ENCODE results near the gene DMRT1. TPM values are rescaled to one million over a fixed set of nuclear protein-coding genes. Genes with fewer than 3 reads are reported as not detected.

Gene DMRT1
- total RNA-seq, 6 experiments from 2014 or later: not detected

DNA sequence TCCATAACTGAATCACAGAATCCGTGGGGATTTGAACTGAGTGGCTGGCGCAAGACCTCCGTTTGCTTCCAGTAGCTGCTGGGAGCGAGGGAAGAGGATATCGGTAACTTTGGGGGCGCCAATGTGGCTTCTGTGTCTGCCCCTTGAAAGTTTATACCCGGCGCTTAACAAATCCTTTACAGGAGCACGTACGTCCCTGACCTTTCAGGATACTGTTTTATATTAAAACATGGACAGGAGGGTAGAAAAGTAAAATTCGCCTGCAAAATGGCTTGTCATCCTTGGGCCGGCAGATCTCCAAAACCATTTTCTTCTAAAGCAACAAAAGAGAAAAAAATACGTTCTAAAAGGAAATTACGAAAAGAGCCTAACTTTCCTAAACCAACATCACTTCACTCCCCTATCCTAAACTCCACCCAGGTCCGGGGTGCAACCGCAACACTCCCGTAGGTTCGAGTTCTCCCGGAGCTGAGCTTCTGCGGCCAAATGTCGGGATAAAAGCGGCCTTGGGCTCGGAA is 134.3 kb downstream of the DMRT1 start:
- peaks cover 4% of the 10 kb centered on the region; the same call in 1 of the 2 replicates for H3K9me3 Mint-ChIP-seq
- no peak overlapping the region for H3K27ac Mint-ChIP-seq
- no peak overlapping the region for H3K4me3 Mint-ChIP-seq
- 0 out of 2 replicates have a peak, but pooled peaks cover 5% of the 10 kb centered on the region for H3K36me3 Mint-ChIP-seq (ENCODE audit: low read depth)
- DNase-seq: no peak
- TF ChIP-seq, protein P1, sequence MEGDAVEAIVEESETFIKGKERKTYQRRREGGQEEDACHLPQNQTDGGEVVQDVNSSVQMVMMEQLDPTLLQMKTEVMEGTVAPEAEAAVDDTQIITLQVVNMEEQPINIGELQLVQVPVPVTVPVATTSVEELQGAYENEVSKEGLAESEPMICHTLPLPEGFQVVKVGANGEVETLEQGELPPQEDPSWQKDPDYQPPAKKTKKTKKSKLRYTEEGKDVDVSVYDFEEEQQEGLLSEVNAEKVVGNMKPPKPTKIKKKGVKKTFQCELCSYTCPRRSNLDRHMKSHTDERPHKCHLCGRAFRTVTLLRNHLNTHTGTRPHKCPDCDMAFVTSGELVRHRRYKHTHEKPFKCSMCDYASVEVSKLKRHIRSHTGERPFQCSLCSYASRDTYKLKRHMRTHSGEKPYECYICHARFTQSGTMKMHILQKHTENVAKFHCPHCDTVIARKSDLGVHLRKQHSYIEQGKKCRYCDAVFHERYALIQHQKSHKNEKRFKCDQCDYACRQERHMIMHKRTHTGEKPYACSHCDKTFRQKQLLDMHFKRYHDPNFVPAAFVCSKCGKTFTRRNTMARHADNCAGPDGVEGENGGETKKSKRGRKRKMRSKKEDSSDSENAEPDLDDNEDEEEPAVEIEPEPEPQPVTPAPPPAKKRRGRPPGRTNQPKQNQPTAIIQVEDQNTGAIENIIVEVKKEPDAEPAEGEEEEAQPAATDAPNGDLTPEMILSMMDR (IDR thresholded peaks at IDR 0.05): no peak
- H3K27me3 Mint-ChIP-seq (ENCODE audit: insufficient read depth): peaks cover 67% of the 10 kb centered on the region
- no peaks in the 10 kb centered on the region for H3K4me1 Mint-ChIP-seq (ENCODE audit: low read depth)

GRCh38 chr9:976258-976942 is 134.9 kb downstream of the DMRT1 start, which contains the start of gene DMRT3:
Gene DMRT3, plus strand, starts transcription at chr9:976655. Its CDS starts 347 bp downstream, at chr9:977002.
- DNase-seq: no peak
- no peaks in the 10 kb centered on the region for H3K4me1 Mint-ChIP-seq (ENCODE audit: low read depth)
- TF ChIP-seq, protein P1 (IDR thresholded peaks at IDR 0.05): no peak
- peaks cover 4% of the 10 kb centered on the region; the same call in 1 of the 2 replicates for H3K9me3 Mint-ChIP-seq
- peaks cover 67% of the 10 kb centered on the region for H3K27me3 Mint-ChIP-seq (ENCODE audit: insufficient read depth)
- no peak within 1 kb of the TSS for H3K27ac Mint-ChIP-seq
- 0 out of 2 replicates have a peak, but pooled peaks cover 5% of the 10 kb centered on the region for H3K36me3 Mint-ChIP-seq (ENCODE audit: low read depth)
- no peak within 1 kb of the TSS for H3K4me3 Mint-ChIP-seq

DNA sequence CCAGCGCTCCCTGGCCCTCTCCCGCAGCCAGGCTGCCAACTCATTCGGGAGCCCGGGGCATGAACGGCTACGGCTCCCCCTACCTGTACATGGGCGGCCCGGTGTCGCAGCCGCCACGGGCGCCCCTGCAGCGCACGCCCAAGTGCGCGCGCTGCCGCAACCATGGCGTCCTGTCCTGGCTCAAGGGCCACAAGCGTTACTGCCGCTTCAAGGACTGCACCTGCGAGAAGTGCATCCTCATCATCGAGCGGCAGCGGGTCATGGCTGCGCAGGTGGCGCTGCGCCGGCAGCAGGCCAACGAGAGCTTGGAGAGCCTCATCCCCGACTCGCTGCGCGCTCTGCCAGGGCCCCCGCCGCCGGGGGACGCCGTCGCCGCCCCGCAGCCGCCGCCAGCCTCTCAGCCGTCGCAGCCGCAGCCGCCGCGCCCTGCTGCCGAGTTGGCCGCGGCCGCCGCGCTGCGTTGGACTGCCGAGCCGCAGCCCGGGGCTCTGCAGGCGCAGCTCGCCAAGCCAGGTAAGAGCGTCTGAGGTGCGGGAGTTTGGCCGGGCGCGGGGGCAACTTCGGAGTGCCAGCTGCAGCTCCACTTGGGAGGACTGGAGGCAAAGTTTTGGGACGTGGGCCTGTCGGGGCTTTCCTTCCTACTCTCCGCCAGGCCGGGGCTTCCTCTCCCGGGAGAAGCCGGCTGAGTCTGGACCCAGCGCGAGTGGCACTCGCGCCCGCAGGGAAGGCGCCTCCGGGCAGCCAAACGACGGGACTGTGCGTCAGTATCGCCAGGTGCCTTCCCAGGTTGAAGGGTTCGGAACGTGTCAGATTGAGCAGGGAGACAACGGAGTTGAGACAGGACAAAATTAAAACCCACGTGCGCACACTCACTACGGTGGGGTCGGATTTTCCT is 135.7 kb downstream of the DMRT1 start:
- Mint-ChIP-seq H3K4me3 (no peak overlapping the region), H3K27ac (no peak overlapping the region), H3K4me1 (ENCODE audit: low read depth) (no peaks in the 10 kb centered on the region), H3K36me3 (ENCODE audit: low read depth) (0 out of 2 replicates have a peak, but pooled peaks cover 5% of the 10 kb centered on the region), H3K9me3 (peaks cover 4% of the 10 kb centered on the region; the same call in 1 of the 2 replicates), H3K27me3 (ENCODE audit: insufficient read depth) (peaks cover 71% of the 10 kb centered on the region)
- TF ChIP-seq, protein P1 (IDR thresholded peaks at IDR 0.05): no peak
- DNase-seq: no peak

- Mint-ChIP-seq H3K27ac (no peak overlapping the region), H3K27me3 (ENCODE audit: insufficient read depth) (peaks cover 73% of the 10 kb centered on the region), H3K4me3 (no peak overlapping the region), H3K4me1 (ENCODE audit: low read depth) (no peaks in the 10 kb centered on the region), H3K9me3 (peaks cover 4% of the 10 kb centered on the region; the same call in 1 of the 2 replicates), H3K36me3 (ENCODE audit: low read depth) (0 out of 2 replicates have a peak, but pooled peaks cover 5% of the 10 kb centered on the region)
- no peak for DNase-seq
- TF ChIP-seq, protein P1 (IDR thresholded peaks at IDR 0.05): no peak
These were observed 136.6 kb downstream of the DMRT1 start for GRCh38 chr9:977838-978830.
